GM18867 (cell line): Measurements from ENCODE around the gene LRPPRC.

ENCODE experiments used
- ATAC-seq: cut with Tn5 transposase; IDR thresholded peaks from one replicate; pipeline ENCODE4 v1.9.1; 2021; ENCODE audit warnings: mild to moderate bottlenecking, moderate library complexity; ENCODE audit not compliant: unreplicated experiment

LRPPRC gene

DNA sequence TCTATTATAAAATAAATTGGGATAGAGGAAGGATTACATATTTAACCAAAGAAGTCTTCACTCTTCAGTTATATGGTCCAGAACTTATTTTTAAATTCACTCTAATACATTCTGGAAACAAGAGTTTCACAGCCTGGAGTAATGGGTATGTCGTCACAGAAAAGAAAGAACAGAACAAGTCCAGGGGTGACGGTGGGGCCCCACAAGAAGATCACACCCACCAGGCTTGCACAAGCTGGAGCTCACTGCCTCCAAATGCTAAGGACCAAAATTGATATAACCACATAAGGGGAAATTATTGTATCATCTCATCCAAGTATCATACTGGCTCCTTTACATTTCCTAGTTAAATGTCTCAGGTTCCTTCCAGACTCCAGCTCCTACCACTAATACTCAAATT is 11.3 kb downstream of the LRPPRC start:
- ATAC-seq, result no peak

DNA sequence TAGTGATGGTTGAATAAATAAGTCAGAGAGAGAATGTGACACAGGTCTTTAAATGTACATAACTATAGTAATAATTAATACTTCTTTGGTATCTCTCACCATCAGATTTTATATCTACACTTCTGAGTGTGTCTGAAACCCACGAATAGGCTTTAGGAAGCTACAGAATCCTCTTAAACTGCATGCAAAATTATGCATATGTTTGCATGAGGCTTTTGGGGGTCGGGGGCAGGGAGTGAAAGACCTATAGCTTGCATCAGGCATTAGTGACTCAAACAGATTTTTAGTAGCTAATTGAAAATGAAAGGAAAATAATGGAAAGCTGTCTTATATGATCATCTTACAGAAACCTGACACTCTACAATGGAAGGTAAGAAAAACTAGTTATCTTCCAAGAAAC is 14.9 kb downstream of the LRPPRC start:
- ATAC-seq, result no peak

DNA sequence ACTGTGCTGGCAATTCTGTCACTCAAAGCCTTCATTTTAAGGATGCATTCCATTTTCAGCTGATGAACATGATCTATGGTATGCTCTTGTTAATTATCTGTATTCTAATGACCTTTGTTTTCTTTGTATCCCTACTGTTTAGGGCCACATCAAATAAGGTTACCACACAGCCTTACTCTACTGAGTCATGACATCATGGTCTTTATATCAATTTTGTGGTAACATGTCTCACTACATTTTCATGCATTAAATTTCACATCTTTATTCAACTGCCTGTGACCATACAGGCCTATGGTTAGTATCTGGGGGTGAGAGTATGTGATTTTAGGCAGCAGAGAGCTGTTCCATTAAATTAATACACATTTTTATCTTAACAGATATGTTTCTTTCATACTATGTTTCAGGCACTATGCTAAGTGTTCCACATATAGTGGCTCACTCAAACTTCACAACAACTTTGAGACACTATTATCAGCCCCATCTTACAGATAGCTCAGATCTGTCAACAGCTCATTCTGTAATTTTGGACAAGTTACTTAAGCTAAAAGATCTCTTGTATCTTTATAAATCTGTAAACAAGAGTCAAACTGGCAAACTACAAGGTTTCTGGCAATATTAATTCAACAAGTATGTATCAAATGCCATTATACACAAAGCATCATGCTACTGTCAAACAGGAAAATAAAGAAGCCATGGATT is 18.0 kb downstream of the LRPPRC start:
- no peak for ATAC-seq

DNA sequence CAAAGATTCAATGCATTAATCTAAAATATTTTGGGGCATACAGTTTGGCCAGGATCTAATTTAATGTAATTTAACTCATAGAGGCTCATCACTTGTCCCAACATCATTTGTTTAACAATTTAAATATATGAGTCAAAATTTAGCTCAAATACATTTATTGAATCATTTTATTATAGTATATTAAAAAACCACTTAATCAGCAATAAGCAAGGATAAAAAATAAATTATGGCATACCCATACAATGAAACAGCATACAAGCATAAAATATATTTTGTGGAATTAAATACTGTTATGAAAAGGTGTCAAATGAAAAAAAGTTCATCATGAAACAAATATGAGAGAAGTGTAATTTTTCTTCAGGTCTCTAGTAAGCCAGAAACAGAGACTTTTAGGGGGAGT is 34.9 kb downstream of the LRPPRC start:
- no peak for ATAC-seq

DNA sequence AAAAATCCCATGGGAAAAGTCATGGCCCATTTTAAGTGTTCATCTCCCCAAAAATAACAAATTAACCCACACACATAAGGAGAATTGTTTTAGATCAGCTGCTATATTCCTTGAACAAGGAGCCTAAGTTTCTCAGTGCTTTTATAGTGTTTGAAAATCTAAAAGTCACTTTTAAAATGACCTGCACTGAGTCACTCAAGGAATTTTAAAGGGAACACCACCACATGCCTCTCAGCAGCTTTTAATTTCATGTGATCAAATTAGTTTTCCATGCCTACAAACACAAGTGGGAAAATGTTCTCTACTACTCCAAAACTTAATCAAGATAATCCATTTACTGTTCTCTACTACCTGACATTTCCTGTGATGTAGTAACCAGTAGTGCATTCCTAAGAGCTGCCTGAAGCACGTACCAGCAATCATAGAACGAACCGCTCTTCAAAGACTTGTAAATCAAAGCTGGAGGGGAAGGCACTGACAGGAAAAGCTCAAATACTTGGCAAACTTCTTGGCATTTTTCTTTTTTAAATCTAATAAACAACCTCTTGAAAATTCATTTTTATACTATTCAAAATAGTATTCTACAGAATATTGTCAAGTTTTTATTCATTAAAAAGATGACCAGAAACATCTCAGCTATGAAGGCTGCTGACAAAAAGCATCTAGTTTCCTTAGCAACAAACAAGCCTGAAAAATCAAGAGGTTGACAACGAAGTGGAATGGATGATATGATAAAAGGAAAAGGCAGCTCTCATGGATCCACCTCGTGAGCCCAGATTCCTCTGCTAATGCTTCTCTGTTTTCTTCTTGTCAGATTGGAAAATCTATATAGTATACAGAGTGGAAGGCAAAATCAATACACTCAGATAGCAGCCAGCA is 37.2 kb downstream of the LRPPRC start:
- no peak for ATAC-seq

DNA sequence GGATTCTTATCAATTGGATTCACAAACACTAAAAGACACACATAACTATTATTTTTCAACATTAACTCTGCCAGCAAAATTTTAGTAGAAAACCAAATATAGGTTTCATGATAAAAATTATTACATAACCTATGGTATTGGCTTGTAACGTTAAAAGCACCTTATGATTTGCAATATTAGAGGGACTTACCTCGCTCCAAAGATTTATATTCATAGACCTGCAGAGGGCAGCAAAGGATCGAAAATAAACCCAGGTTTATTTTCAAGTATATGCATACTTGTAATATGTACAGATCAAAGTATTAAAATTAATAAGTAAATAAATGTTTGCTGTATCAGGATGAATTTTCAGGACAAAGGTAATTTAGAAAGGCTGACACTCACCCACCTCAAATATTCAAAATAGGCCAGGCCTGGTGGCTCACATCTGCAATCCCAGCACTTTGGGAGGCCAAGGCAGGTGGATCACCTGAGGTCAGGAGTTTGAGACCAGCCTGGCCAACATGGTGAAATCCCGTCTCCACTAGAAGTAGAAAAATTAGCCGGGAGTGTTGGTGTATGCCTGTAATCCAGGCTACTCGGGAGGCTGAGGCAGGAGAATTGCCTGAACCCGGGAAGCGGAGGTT is 45.3 kb downstream of the LRPPRC start:
- no peak for ATAC-seq

DNA sequence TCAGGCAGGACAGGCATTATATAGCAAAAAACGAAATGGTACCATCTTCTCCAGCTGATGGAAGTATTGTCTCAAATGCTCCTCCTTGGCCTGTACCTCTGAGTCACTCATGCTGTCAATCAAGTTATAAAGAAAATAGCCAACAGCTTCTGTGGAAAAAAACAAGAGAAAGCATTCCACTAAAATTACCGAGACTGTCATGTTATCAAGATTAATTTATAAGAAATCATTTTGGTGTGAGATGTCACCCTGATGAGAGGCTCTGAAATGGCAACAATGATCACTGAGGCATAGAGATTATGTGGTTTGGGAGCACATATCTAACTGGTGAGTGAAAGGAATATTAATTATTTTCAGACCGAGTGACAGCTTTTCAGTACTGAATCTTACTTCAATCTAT is 47.4 kb downstream of the LRPPRC start:
- no peak for ATAC-seq

DNA sequence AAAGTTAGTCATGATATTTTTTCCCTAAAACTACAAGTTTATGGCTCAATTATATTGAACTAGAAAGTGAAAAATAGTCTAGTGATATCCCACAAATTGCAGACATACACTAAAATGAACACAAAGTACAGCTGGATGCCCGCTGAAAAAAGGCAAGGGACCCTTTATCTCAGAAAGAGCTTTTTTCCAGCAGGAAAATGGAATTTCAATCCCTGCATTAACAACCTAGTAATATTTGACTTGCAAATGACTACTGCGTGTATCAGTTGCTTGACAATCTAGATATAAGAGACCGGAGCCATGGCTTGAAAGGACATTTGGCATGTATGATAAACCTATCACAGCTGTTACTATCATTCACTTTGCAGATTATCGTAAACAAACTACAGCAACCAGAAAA is 49.1 kb downstream of the LRPPRC start:
- ATAC-seq, result no peak

DNA sequence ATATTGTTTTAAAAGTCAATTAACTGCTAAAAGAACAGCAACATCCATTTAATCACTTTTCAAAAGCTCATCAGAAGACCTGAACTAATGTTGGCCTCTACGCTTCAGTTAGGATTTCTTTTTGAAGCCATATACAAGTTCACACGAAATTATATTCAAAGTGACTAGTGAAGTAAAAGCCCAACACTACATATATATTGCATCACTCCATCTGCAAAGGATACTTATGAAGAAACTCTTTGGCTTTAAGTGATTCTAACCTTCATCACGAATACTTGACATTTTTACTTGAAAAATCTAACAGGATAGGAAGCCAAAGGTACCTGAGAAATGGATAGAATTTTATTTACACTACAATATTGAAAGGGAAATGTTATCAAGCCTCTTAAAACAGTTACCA is 50.4 kb downstream of the LRPPRC start:
- ATAC-seq, result no peak

DNA sequence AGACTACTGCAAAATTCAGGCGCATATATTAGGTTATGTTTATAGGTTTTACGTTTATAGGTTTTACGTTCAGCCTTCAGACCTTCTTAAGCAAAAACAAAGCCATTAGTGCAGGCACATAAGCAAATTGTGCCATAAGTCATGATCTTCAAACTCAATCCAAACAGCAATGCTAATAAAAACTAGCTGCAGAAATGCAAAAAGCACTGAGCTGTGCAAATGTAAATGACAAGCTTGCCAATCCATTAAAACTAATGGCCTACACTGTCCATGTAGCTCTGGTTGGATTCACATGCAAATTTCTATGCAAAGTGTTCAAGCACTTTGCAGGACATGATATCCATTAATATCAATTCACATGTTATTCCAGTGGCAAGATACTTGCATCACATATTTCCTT is 50.9 kb downstream of the LRPPRC start:
- no peak for ATAC-seq

DNA sequence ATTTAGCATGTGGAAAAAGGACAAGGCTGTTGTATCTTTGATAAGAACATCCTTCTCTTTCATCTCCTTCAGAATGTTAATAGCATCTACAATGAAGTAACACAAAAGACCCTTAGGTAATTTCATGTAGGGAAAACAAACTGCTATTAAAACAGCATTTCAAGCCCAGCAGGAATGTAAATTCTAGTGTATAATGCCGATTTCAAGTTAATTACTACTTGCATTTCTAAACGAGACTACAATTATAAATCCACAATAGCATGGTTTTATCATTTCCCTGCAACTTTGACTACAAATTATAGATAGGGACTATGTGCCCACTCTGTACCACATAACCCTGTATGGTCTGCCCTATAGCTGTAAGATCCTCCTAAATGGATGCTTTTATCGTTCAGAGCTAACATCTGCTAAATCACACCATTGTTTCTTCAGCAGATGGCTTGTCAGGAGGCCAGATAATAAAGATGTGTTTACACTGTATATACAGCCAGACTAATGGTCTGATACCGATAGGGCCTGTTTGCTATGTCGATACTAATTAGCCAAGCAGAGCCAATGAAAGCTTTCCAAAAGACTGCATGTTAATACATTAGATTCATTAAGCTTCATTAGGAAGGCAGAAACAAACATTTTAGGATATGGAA is 51.9 kb downstream of the LRPPRC start:
- no peak for ATAC-seq

DNA sequence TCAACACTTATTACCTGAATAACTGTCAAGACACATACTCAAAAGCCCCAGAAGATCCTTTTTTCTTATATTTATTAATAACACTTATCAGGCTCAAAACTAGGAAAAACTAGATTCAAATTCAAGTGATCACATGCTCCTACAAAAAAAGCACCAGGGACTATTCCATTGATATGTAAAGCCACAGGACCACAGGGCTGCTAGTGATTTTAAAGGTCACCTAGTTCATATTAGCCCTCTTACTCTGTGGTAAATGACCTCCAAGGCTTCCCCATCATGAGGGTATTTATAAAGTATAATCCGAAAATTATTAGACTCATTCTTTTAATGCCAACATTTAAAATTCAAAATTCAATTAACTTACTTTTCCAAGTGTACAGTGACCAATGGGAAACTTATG is 52.5 kb downstream of the LRPPRC start:
- ATAC-seq, result no peak

DNA sequence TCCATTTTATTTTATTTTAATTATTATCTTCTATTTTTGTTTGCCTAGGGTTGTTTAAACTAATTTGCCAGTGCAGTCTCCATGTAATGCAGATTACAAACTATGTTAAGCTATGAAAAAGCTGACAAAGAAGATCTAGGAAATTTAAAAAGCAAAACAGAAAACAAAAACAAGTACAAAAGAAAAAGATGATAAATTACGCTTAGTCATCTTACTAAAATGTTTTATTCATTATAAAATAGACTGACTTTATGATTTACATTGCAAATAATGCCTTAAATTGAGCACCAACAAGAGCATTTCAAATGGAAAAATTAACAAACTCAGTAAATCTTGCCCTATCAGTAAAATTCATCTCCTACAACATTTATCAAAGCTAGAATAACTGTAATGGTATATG is 52.9 kb downstream of the LRPPRC start:
- ATAC-seq, result no peak

DNA sequence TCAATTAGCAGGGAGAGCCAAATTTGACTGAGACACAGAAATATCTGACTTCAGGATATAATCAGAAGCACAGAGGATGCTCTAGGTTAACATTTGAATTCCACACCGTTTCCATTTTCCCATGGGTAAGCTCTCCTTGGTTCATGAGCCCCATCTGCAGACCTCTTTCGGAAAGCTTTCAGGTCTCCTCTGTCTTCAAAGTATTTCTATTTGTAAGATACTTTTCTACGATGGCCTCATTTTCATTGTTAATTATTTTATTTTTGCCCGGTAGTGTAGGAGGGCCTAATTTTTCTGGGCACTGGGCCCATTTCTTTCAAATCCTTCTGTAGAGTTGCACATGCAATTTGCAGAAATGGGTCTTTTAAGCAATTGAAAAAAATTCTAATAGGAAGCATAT is 53.8 kb downstream of the LRPPRC start:
- ATAC-seq, result no peak

DNA sequence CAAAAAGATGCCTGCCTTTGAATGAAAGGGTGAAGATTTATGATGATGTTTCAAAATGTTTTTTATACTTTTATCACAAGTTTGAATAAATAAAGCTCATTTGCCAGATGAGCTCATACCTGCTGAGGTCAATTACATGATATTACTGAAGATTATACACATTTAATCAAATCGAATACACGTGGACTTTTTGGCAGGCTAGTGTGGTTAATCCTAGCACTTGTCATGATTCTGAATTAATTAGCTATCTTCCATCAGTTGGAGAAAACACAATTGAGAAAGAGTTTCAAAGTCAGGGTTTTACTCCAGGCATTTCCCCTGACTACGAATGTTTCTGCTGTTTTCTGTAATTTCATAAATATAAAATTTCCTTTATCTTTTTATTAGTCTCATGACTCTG is 54.4 kb downstream of the LRPPRC start:
- no peak for ATAC-seq

DNA sequence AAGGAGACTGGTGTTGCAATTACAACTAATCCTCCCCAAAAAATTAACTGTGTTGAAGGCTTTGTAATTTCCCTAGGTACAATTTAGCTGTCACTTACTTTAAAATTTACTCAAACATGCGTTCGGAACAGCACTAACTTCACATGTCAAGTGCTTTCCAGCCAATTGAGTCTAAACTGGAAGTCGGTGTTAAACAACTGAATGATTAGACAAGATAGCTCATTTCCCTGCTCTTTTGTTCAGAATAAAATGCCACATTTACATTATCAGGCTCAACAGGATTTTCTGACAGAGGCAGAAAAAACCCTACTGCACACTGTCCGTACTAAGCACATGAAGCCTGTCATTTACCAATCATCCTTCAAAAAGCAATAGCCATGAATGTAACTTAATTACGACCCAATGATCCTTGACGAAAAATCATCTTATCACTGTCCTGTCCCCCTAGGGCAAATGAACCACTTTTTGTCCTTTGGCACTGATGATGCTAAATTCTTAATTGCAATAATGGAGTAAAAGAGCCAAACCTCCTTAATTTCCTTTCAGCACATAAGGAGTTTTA is 56.0 kb downstream of the LRPPRC start:
- no peak for ATAC-seq

DNA sequence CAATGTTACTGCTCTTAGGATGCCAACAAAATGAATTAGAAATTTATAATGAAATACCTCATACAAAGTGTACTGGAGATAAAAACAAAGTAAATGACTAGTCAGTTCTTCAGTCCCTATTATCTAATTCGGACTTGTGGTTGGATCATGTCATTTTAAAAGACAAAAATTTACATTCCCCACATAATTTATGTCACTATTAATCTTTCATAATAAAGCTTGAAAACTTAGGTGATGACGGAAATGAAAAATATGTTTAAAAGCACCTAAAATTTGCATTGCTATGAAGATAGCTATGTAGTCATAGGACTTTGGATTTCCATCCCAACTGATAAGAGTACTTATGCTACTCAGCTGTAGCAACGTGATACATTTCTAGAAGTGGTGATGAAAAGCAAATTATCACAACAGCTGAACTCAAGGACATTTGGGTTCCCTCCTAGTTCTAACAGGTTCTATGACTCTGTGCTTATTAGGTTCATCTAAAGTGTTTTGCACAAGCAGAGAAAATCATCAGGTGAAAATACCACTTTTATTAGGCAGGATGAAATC is 58.4 kb downstream of the LRPPRC start:
- ATAC-seq, result no peak

DNA sequence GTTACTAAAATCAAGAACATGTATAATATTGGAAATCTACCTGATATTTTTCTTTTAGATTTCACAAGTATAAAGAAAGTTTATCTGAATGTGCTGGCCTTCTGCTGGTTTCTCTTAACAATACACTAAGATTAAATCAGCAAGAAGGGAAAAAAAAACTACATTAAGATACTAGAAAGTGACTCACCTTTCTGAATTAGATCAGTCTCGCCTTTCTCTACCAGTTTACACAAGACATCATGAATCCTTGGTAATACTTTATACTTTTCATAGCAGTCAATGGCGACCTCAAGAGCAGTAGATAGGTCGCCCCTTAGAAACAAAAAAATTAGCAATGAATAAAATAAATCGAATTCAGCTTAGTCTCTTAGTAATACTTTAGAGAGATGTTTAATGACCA is 61.2 kb downstream of the LRPPRC start:
- ATAC-seq, result no peak

DNA sequence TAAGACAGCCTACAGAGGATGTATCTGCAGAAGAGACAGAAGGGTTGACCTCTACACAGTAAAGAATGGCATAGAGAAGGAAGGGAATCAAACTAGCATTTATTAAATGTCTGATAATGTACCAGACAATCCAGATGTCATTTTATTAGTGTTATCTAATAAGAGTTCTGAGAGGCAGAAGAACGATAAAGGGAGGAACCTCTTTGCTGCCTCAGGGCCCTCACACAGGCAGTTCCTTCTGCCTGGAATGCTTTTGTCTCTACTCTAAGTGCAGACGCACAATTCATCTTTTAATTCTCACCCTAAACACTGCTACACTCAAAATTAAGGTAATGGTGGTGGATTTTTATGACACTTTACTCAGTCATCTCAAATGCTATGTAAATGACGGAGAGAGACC is 64.5 kb downstream of the LRPPRC start:
- no peak for ATAC-seq

DNA sequence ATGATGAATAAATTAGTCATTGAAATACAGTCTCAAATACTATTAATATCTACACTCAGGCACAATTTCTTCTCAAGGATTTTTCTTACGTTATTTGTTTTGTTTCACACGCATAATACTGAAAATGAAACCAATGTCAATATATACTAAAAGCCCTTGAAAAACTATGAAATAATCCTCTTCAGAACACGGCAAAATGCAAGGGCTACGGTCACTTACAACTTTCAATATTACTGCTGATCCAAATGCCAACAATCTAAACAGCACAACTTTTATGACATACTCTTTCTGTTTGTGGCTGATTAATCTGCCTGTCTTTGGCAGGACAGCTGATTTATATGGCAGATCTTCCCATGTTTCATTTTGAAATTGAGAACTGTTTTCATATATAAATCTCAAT is 68.3 kb downstream of the LRPPRC start:
- ATAC-seq, result no peak

DNA sequence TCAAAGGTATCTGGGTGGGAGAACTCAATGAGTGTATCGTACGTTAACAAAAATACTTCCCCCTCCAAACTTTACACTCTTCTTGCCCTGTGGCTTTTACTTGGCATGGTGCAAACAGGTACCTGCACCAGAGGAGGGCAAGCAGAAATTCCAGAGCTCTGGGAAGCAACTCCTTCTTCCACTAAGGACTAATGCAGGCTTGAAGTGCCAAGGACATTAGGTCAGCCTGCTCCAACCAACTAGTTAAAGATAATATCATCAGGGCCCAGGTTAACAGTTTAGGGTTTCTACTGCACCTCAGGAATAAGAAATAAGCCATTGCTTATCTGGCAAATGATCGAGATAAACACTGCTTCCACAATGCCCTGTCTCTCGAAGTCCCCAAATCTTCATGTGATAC is 70.4 kb downstream of the LRPPRC start:
- no peak for ATAC-seq
